A673 (cell line): ENCODE measurements around the gene MYO18A.

Source experiments
- EZH2 ChIP-seq: fragments of 200-600 bp; sonication (generic); IDR thresholded peaks from 2 replicates; pipeline ENCODE4 v1.6.1; 2017; ENCODE audit warnings: borderline replicate concordance, low read depth, mild to moderate bottlenecking, mixed read lengths, antibody characterized with exemption, low read length; ENCODE audit not compliant: poor library complexity, severe bottlenecking
- TF ChIP-seq, protein P1 (sequence below): fragments of 300-800, 200-600 bp; sonication (generic); conservative IDR thresholded peaks from 2 replicates; pipeline ENCODE4 v1.5.1; 2017; ENCODE audit warnings: low read depth, mild to moderate bottlenecking, antibody characterized with exemption, low read length, moderate library complexity, mixed read lengths

DNA sequence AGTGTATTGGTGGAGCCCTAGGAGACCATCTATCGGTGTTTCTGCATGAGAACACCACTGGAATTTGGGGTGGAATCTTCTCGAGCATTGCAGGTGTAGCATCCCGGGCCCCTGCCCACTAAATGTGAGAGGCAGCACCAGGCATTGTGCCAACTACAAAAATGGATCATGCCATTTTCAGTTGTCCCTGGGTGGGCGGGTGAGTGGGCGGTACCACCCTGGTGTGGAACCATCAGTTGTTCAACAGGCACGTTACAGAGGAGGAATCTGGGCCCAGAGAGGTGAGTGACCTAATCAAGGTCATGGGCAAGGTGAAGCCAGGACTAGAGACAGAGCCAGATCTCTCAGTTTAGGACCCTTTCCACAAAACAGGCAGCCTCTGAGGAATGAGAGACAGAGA is 128.5 kb downstream of the MYO18A start:
- TF ChIP-seq, protein P1, sequence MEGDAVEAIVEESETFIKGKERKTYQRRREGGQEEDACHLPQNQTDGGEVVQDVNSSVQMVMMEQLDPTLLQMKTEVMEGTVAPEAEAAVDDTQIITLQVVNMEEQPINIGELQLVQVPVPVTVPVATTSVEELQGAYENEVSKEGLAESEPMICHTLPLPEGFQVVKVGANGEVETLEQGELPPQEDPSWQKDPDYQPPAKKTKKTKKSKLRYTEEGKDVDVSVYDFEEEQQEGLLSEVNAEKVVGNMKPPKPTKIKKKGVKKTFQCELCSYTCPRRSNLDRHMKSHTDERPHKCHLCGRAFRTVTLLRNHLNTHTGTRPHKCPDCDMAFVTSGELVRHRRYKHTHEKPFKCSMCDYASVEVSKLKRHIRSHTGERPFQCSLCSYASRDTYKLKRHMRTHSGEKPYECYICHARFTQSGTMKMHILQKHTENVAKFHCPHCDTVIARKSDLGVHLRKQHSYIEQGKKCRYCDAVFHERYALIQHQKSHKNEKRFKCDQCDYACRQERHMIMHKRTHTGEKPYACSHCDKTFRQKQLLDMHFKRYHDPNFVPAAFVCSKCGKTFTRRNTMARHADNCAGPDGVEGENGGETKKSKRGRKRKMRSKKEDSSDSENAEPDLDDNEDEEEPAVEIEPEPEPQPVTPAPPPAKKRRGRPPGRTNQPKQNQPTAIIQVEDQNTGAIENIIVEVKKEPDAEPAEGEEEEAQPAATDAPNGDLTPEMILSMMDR: no peak
- no peak for TF ChIP-seq EZH2
